SU-DHL-6 (cell line): ENCODE measurements around the gene PRR14L.
"Not testable (repeated sequence)": the region's sequence is repeated elsewhere in the genome, so short reads cannot be mapped to it uniquely, and the experiment has no call there.

Experiments used
- EZH2phosphoT487 ChIP-seq: fragments of 200-600 bp; sonication (generic), shearing (Covaris generic); conservative IDR thresholded peaks from 2 replicates; pipeline ENCODE4 v1.6.1; 2018; ENCODE audit warnings: mild to moderate bottlenecking, antibody characterized with exemption, low read length, moderate library complexity, mixed read lengths
- TF ChIP-seq, protein P1 (sequence below): fragments of 200-600 bp; sonication (generic); IDR thresholded peaks from one replicate; pipeline ENCODE4 v1.5.1; 2017; ENCODE audit warnings: antibody characterized with exemption, mild to moderate bottlenecking, low read length, moderate library complexity; ENCODE audit not compliant: insufficient read depth, poor library complexity, severe bottlenecking

DNA sequence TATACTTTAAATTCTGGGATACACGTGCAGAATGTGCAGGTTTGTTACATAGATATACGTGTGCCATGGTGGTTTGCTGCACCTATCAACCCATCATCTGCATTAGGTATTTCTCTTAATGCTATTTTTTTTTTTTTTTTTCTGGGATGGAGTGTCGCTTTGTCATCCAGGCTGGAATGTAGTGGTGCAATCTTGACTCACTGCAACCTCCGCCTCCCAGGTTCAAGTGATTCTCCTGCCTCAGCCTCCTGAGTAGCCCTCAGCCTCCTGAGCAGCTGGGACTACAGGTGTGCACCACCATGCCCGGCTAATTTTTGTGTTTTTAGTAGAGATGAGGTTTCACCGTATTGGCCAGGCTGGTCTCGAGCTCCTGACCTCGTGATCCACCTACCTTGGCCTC, 49.4 kb upstream of the PRR14L start:
- TF ChIP-seq, protein P1, sequence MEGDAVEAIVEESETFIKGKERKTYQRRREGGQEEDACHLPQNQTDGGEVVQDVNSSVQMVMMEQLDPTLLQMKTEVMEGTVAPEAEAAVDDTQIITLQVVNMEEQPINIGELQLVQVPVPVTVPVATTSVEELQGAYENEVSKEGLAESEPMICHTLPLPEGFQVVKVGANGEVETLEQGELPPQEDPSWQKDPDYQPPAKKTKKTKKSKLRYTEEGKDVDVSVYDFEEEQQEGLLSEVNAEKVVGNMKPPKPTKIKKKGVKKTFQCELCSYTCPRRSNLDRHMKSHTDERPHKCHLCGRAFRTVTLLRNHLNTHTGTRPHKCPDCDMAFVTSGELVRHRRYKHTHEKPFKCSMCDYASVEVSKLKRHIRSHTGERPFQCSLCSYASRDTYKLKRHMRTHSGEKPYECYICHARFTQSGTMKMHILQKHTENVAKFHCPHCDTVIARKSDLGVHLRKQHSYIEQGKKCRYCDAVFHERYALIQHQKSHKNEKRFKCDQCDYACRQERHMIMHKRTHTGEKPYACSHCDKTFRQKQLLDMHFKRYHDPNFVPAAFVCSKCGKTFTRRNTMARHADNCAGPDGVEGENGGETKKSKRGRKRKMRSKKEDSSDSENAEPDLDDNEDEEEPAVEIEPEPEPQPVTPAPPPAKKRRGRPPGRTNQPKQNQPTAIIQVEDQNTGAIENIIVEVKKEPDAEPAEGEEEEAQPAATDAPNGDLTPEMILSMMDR, result not testable (repeated sequence)
- not testable (repeated sequence) for TF ChIP-seq EZH2phosphoT487
